Cardiac muscle cell (in vitro differentiated cells and primary cell): ENCODE measurements around the gene UBL3. TPM values are rescaled to one million over a fixed set of nuclear protein-coding genes. Genes with fewer than 3 reads are reported as not detected.

ENCODE experiments used
- DNase-seq, 2 donors: peaks; one replicate each; pipeline versions ENCODE4 v3.0.0 to v3.0.0-alpha.2; 2010 to 2017; ENCODE audit warnings: low read depth in 1 of 2, low spot score in 1 of 2
- H3K27ac ChIP-seq: fragments of 200-600 bp; sonication (generic); 2 replicates; pipeline ENCODE4 v1.5.1; 2016
- H3K27me3 ChIP-seq: fragments of 200-600 bp; sonication (generic); 2 replicates; pipeline ENCODE4 v1.6.0; 2016; ENCODE audit warnings: control low read depth
- H3K36me3 ChIP-seq: fragments of 200-600 bp; sonication (generic); 2 replicates; pipeline ENCODE4 v1.5.1; 2016; ENCODE audit warnings: control low read depth
- H3K4me1 ChIP-seq: fragments of 200-600 bp; sonication (generic); 2 replicates; pipeline ENCODE4 v1.8.1; 2017; ENCODE audit warnings: low read depth, mild to moderate bottlenecking, mixed run types
- H3K4me3 ChIP-seq: fragments of 200-600 bp; sonication (generic); 2 replicates; pipeline ENCODE4 v1.5.1; 2016; ENCODE audit warnings: mild to moderate bottlenecking
- H3K9me3 ChIP-seq: fragments of 200-600 bp; sonication (generic); 2 replicates; pipeline ENCODE4 v1.5.1; 2017; ENCODE audit warnings: low read depth, mild to moderate bottlenecking, control low read depth
- CTCF ChIP-seq: IDR thresholded peaks from 2 replicates; pipeline ENCODE4 v1.5.1; 2012; ENCODE audit warnings: low read depth, mild to moderate bottlenecking, low read length
- polyA plus RNA-seq: library from polyadenylated mRNA; unstranded; fragments of >200 nt; fragmentation: Nextera tagmentation; extraction: Ambion mirVana; gene quantifications from 2 replicates; pipeline ENCODE4 v1.2.1, GENCODE V29; 2016
- total RNA-seq: library from RNA; depleted of rRNA; stranded (reverse); fragments of >200 nt; gene quantifications from 2 replicates; pipeline ENCODE4 v1.2.3, GENCODE V29; 2016

Gene UBL3
- total RNA-seq (14.7 and 16.3 TPM in 2 replicates), polyA plus RNA-seq (19.2 and 21.3 TPM in 2 replicates)

- Histone ChIP-seq H3K27me3 (no peaks in the 10 kb centered on the region), H3K36me3 (no peaks in the 10 kb centered on the region), H3K27ac (peak within 1 kb of the TSS; percentile 93), H3K4me1 (peaks cover 17% of the 10 kb centered on the region), H3K4me3 (peak within 1 kb of the TSS; percentile 97), H3K9me3 (no peaks in the 10 kb centered on the region)
- DNase-seq = peak; percentile 97 to 98
- TF ChIP-seq CTCF = no peak
These were observed at the start of gene UBL3 for GRCh38 chr13:29850213-29850898. Gene UBL3, minus strand, starts transcription at chr13:29850617. Its CDS starts 1,079 bp downstream, at chr13:29849538.

- TF ChIP-seq CTCF = no peak
- Histone ChIP-seq H3K27me3 (no peaks in the 10 kb centered on the region), H3K36me3 (no peaks in the 10 kb centered on the region), H3K4me1 (peaks cover 14% of the 10 kb centered on the region), H3K9me3 (no peaks in the 10 kb centered on the region), H3K27ac (no peak overlapping the region), H3K4me3 (no peak overlapping the region)
- DNase-seq = peak in 1 of 2 donors; percentile 58
These were observed 46.7 kb upstream of the UBL3 start for GRCh38 chr13:29897102-29897501.

- no peak overlapping the region for H3K27ac ChIP-seq
- H3K4me3 ChIP-seq = no peak overlapping the region
- DNase-seq = no peak
- peaks cover 14% of the 10 kb centered on the region for H3K4me1 ChIP-seq
- no peak for TF ChIP-seq CTCF
- H3K36me3 ChIP-seq = no peaks in the 10 kb centered on the region
- H3K9me3 ChIP-seq = no peaks in the 10 kb centered on the region
- H3K27me3 ChIP-seq = no peaks in the 10 kb centered on the region
These were observed 43.0 kb upstream of the UBL3 start for GRCh38 chr13:29893438-29893837.

GRCh38 chr13:29892151-29892550 is 41.7 kb upstream of the UBL3 start:
- Histone ChIP-seq H3K36me3 (no peaks in the 10 kb centered on the region), H3K9me3 (no peaks in the 10 kb centered on the region), H3K27ac (no peak overlapping the region), H3K4me3 (no peak overlapping the region), H3K4me1 (peaks cover 6% of the 10 kb centered on the region), H3K27me3 (no peaks in the 10 kb centered on the region)
- DNase-seq = no peak
- no peak for TF ChIP-seq CTCF

GRCh38 chr13:29889111-29889510 is 38.7 kb upstream of the UBL3 start:
- H3K4me3 ChIP-seq = no peak overlapping the region
- no peak for TF ChIP-seq CTCF
- H3K27me3 ChIP-seq = no peaks in the 10 kb centered on the region
- no peak for DNase-seq
- no peaks in the 10 kb centered on the region for H3K9me3 ChIP-seq
- no peak overlapping the region for H3K27ac ChIP-seq
- H3K4me1 ChIP-seq = no peaks in the 10 kb centered on the region
- no peaks in the 10 kb centered on the region for H3K36me3 ChIP-seq
